HG02943 (cell line): ENCODE data around the gene MLF2.

Experiments
- ATAC-seq: cut with Tn5 transposase; IDR thresholded peaks from one replicate; pipeline ENCODE4 v1.9.1; 2021; ENCODE audit warnings: mild to moderate bottlenecking, low read depth, moderate library complexity; ENCODE audit not compliant: unreplicated experiment

The MLF2 gene

DNA sequence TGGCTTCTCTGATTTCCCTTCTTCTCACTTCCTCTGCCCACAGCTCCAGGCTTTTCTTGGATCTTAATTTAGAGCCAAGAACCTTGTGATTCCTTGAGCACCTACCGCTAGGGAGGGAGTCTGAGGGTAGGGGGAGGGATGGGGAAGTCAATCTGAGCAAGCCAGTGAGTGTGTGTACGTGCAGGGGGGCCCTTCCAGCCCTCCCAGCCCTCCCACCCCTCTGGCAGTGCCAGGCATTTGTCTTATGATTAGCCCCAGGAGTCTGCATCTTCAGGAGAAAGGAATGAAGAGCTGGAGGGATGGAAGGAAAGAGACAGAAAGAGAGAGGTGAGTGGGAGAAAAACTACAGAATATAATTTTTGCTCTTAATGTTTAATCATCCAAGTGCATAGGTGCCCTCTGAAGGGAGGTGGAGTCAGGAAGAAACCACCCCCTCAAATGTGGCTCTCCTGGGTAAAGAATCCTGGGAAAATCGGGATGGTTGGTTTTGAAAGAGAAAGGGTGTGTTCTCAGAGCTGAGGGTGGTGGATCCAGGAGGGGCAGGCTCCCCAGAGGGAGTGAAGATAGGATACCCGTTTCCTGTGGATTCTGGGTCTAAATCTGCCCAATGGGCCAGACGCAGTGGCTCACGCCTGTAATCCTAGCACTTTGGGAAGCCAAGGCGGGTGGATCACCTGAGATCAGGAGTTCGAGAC is 54.4 kb downstream of the MLF2 start:
- ATAC-seq: no peak
